GM12865 (cell line): ENCODE data around the gene ATP11A.

Experiments used
- DNase-seq: peaks from one replicate; pipeline ENCODE4 v3.0.0; 2010; ENCODE audit warnings: low read depth
- H3K4me3 ChIP-seq: 2 replicates; pipeline ENCODE4 v1.5.1; 2011; ENCODE audit warnings: mild to moderate bottlenecking, low read depth, low read length, control low read depth
- CTCF ChIP-seq: IDR thresholded peaks from 2 replicates; pipeline ENCODE4 v1.5.1; 2011; ENCODE audit warnings: low read length, control low read depth, low read depth, inconsistent platforms; ENCODE audit not compliant: insufficient read depth; ENCODE audit errors: missing control alignments

ATP11A gene

GRCh38 chr13:112776971-112777370 is 87.1 kb downstream of the ATP11A start:
- TF ChIP-seq CTCF = no peak
- H3K4me3 ChIP-seq = no peak overlapping the region
- no peak for DNase-seq

- TF ChIP-seq CTCF = no peak
- no peak overlapping the region for H3K4me3 ChIP-seq
- DNase-seq = no peak
These were observed 88.0 kb downstream of the ATP11A start for GRCh38 chr13:112777637-112778406.

- DNase-seq = no peak
These were observed 90.2 kb downstream of the ATP11A start for GRCh38 chr13:112779856-112780604.

GRCh38 chr13:112781287-112781686 is 91.4 kb downstream of the ATP11A start:
- TF ChIP-seq CTCF = no peak
- no peak overlapping the region for H3K4me3 ChIP-seq
- no peak for DNase-seq

More at GRCh38 chr13:112779856-112780604, 90.2 kb downstream of the ATP11A start:
- no peak for TF ChIP-seq CTCF
- H3K4me3 ChIP-seq = no peak overlapping the region

GRCh38 chr13:112781881-112782361 is 92.1 kb downstream of the ATP11A start:
- no peak for DNase-seq
- no peak overlapping the region for H3K4me3 ChIP-seq
- TF ChIP-seq CTCF = no peak

GRCh38 chr13:112782429-112783010 is 92.7 kb downstream of the ATP11A start:
- H3K4me3 ChIP-seq = no peak overlapping the region
- TF ChIP-seq CTCF = no peak
- no peak for DNase-seq
